T-helper 17 cell (primary cell): ENCODE data around the gene SLBP. TPM values are rescaled to one million over a fixed set of nuclear protein-coding genes. Genes with fewer than 3 reads are reported as not detected.
"Not testable (repeated sequence)": the region's sequence is repeated elsewhere in the genome, so short reads cannot be mapped to it uniquely, and the experiment has no call there.

ENCODE experiments used
- ATAC-seq: fragments of 150-1000 bp; cut with Tn5 transposase; 2 replicates; pipeline ENCODE4 v1.10.0; 2021; ENCODE audit warnings: mild to moderate bottlenecking, moderate library complexity
- DNase-seq, 3 donors: peaks; one replicate each; pipeline versions ENCODE4 v3.0.0 to v3.0.0-alpha.2; 2020 to 2021
- H3K9me3 ChIP-seq: one replicate; pipeline ENCODE4 v1.7.0; 2013; ENCODE audit warnings: low read length, mild to moderate bottlenecking; ENCODE audit not compliant: control insufficient read depth, poor library complexity, severe bottlenecking
- H3K27ac Mint-ChIP-seq: one replicate; pipeline ENCODE4 v1.8.0; 2022; ENCODE audit warnings: mild to moderate bottlenecking, moderate library complexity, mixed read lengths
- H3K27me3 Mint-ChIP-seq: one replicate; pipeline ENCODE4 v1.8.0; 2022; ENCODE audit warnings: mixed read lengths
- H3K36me3 Mint-ChIP-seq: one replicate; pipeline ENCODE4 v1.8.0; 2022; ENCODE audit warnings: low read depth, mixed read lengths
- H3K4me1 Mint-ChIP-seq: one replicate; pipeline ENCODE4 v1.8.0; 2022; ENCODE audit warnings: mild to moderate bottlenecking, mixed read lengths
- H3K4me3 Mint-ChIP-seq: one replicate; pipeline ENCODE4 v1.8.0; 2022; ENCODE audit warnings: mild to moderate bottlenecking, moderate library complexity, mixed read lengths
- total RNA-seq, 4 donors: library from RNA in 2 of 4; stranded (reverse) in 2 of 4; gene quantifications; one replicate each; pipeline ENCODE4 v1.2.3 and lab custom pipeline; 2022 to 2026

Gene SLBP
- total RNA-seq, 2 donors from 2014 or later: 24.9 to 36.0 TPM

DNA sequence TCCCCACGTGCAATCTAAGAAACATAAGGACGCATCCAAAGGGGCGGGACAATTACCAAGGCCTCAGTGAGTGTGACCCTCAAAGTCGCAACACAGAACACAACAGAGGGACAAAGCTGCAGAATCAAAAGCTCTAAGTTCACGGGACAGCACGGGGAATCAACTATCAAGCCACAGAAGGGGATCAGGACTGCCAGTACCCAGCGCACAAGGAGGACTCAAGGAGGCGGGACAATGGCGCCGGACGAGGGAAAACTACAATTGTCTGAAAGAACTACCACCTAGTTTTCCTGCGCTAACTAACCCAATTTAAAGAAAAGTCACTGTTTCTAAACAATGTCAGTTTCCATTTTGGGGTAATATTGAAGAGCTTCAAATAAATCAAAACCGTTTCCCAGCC is 29.3 kb downstream of the SLBP start:
- H3K36me3 Mint-ChIP-seq: no peaks in the 10 kb centered on the region
- no peak for DNase-seq

GRCh38 chr4:1678244-1678643 is 33.9 kb downstream of the SLBP start:
- Mint-ChIP-seq H3K27me3 (peaks cover 7% of the 10 kb centered on the region), H3K4me1 (peaks cover 5% of the 10 kb centered on the region), H3K27ac (peak overlapping the region; percentile 19), H3K4me3 (no peak overlapping the region), H3K36me3 (peaks cover 2% of the 10 kb centered on the region)
- no peaks in the 10 kb centered on the region for H3K9me3 ChIP-seq
- ATAC-seq (no peak), DNase-seq (no peak)

More for the DNA sequence above, 29.3 kb downstream of the SLBP start:
- H3K27me3 Mint-ChIP-seq: no peaks in the 10 kb centered on the region
- H3K9me3 ChIP-seq: no peaks in the 10 kb centered on the region
- H3K4me3 Mint-ChIP-seq: peak overlapping the region; percentile 89
- H3K27ac Mint-ChIP-seq: peak overlapping the region; percentile 66
- peaks cover 9% of the 10 kb centered on the region for H3K4me1 Mint-ChIP-seq
- no peak for ATAC-seq

- peak overlapping the region; percentile 49 for H3K27ac Mint-ChIP-seq
Measured at GRCh38 chr4:1676605-1677525, 35.3 kb downstream of the SLBP start.

DNA sequence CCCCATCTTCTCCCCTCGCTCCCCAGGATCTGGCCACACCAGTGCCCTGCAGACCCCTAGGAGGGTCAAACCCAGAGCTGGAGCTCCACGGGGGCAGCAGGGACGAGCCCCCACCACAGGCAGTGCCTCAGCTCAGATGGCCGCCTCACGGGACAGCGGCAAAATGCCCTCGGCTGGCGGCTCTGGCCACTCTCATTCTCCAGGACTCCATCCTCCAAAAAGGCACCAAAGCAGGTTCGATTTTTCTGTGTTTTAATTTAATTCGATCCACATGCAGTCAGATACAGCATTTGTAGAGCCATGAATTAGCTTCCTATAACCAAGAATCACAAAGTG is 36.3 kb downstream of the SLBP start:
- H3K36me3 Mint-ChIP-seq: peaks cover 2% of the 10 kb centered on the region
- ATAC-seq (no peak), DNase-seq (no peak)
- peaks cover 7% of the 10 kb centered on the region for H3K27me3 Mint-ChIP-seq
- peaks cover 3% of the 10 kb centered on the region for H3K4me1 Mint-ChIP-seq
- H3K9me3 ChIP-seq: no peaks in the 10 kb centered on the region
- no peak overlapping the region for H3K4me3 Mint-ChIP-seq
- no peak overlapping the region for H3K27ac Mint-ChIP-seq

More at GRCh38 chr4:1676605-1677525, 35.3 kb downstream of the SLBP start:
- ATAC-seq (no peak), DNase-seq (no peak)
- Mint-ChIP-seq H3K27me3 (peaks cover 7% of the 10 kb centered on the region), H3K36me3 (peaks cover 2% of the 10 kb centered on the region), H3K4me1 (peaks cover 3% of the 10 kb centered on the region), H3K4me3 (peak overlapping the region; percentile 36)
- H3K9me3 ChIP-seq: no peaks in the 10 kb centered on the region

DNA sequence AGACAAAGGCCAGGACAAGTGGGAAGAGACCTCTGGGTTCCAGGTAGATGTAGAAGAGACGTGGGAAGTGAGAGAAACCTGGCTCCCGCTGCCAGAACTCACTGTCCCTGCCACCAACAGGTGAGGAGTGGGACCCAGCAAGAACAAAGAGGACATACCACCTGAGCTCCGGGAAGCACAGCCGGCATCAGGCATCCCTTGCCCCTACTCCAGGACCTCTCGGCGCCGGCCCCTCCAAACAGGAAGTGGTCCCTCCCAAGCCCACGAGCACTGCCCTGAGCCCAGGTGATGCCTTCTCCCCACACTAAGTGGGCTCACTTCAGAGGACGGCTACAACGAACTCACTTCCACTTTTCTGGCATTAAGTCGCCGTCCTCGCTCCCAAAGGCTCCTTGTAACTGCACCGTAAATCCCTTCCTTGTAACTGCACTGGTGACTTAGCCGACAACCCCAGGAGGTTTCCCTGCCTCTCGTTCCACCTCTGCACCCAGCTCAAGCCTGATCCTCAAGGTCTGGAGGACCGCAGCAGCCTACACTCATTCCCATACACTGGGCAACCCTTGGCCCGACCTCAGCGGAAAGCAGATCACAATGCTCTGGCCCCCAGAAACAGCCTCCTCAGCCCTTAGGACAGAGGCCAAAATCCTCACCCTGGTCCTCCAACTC is 36.9 kb downstream of the SLBP start:
- DNase-seq: no peak
- Mint-ChIP-seq H3K27ac (no peak overlapping the region), H3K4me1 (peaks cover 3% of the 10 kb centered on the region), H3K4me3 (no peak overlapping the region), H3K27me3 (peaks cover 7% of the 10 kb centered on the region), H3K36me3 (peaks cover 2% of the 10 kb centered on the region)
- ATAC-seq: no peak
- H3K9me3 ChIP-seq: no peaks in the 10 kb centered on the region

DNA sequence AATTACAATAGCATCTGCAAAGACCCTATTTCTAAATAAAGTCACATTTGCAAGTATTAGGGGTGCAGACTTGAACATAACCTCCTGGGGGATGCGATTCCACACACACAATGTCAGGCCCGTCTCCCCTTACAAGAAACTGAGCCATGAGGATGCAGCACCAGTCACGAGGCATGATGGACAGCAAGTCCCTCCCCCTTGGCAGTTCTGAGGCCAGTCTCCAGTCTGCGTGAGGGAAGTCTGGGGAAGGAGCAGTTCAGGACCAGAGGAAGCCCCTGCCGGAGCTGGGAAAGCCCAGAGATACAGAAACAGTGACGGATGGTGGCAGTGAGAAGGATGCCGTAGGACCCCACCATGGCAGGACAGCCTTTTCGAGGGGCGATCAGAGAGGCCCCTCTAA is 37.4 kb downstream of the SLBP start:
- ATAC-seq (no peak), DNase-seq (no peak)
- Mint-ChIP-seq H3K36me3 (peaks cover 2% of the 10 kb centered on the region), H3K4me1 (peaks cover 3% of the 10 kb centered on the region), H3K4me3 (no peak overlapping the region), H3K27me3 (peaks cover 7% of the 10 kb centered on the region), H3K27ac (no peak overlapping the region)
- H3K9me3 ChIP-seq: no peaks in the 10 kb centered on the region

DNA sequence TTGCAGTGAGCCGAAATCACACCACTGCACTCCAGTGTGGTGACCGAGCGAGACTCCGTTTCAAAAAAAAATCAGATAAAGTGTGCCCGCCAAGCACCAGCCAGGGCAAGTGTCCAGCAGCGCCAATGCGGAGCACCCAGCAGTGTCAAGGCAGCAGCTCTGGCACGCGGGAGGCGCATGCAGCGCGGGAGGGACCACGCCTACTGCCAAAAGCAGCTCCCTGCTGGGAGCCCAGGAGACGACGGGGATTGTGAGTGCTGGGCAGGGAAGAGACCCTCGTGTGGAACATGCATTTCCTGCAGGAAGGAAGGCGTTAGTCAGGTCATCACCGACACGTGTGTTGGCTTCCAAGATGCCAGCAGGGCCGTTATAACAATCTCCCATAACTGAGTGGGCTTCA is 38.4 kb downstream of the SLBP start:
- Mint-ChIP-seq H3K36me3 (peaks cover 2% of the 10 kb centered on the region), H3K4me3 (no peak overlapping the region), H3K4me1 (peaks cover 3% of the 10 kb centered on the region), H3K27me3 (peaks cover 7% of the 10 kb centered on the region), H3K27ac (no peak overlapping the region)
- H3K9me3 ChIP-seq: no peaks in the 10 kb centered on the region
- no peak for ATAC-seq
- no peak for DNase-seq

DNA sequence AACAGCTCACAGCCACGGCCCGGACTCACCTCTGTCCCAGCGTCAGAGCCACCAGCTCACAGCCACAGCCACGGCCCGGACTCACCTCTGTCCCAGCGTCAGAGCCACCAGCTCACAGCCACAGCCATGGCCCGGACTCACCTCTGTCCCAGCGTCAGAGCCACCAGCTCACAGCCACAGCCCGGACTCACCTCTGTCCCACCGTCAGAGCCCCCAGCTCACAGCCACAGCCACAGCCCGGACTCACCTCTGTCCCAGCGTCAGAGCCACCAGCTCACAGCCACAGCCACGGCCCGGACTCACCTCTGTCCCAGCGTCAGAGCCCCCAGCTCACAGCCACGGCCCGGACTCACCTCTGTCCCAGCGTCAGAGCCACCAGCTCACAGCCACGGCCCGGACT is 41.1 kb downstream of the SLBP start:
- ATAC-seq, H3K4me1 Mint-ChIP-seq, H3K27ac Mint-ChIP-seq, H3K27me3 Mint-ChIP-seq, H3K9me3 ChIP-seq, H3K4me3 Mint-ChIP-seq, H3K36me3 Mint-ChIP-seq, DNase-seq: not testable (repeated sequence)

DNA sequence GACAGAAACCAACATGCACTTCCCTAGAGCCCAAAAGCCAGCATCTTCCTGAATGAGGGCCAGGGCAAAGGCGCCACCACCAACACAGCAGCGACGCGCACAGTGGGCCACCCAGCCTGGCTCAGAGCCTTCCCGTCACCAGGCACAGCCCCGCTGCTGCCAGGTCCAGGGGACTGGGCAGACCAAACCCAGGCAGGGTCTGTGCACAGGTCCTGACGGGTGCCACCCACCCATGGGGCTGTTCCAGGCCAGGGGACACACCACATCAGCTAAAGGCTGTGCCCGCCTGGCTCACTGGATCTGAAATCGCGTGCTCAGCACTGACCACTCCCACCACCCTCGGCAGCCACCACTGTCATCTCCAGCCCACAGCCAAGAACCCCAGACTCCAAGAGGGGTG is 41.8 kb downstream of the SLBP start:
- Mint-ChIP-seq H3K27me3 (peaks cover under 1% of the 10 kb centered on the region), H3K27ac (no peak overlapping the region), H3K36me3 (no peaks in the 10 kb centered on the region), H3K4me1 (no peaks in the 10 kb centered on the region), H3K4me3 (no peak overlapping the region)
- ATAC-seq (no peak), DNase-seq (no peak)
- no peaks in the 10 kb centered on the region for H3K9me3 ChIP-seq

- H3K9me3 ChIP-seq: no peaks in the 10 kb centered on the region
- Mint-ChIP-seq H3K36me3 (no peaks in the 10 kb centered on the region), H3K27ac (no peak overlapping the region), H3K27me3 (no peaks in the 10 kb centered on the region), H3K4me1 (no peaks in the 10 kb centered on the region), H3K4me3 (no peak overlapping the region)
- ATAC-seq (no peak), DNase-seq (no peak)
Measured at GRCh38 chr4:1669850-1670249, 42.3 kb downstream of the SLBP start.

GRCh38 chr4:1669270-1669669 is 42.8 kb downstream of the SLBP start:
- no peaks in the 10 kb centered on the region for H3K27me3 Mint-ChIP-seq
- no peaks in the 10 kb centered on the region for H3K4me1 Mint-ChIP-seq
- H3K36me3 Mint-ChIP-seq: no peaks in the 10 kb centered on the region
- no peak overlapping the region for H3K4me3 Mint-ChIP-seq
- H3K27ac Mint-ChIP-seq: no peak overlapping the region
- H3K9me3 ChIP-seq: no peaks in the 10 kb centered on the region
- DNase-seq: no peak
- no peak for ATAC-seq

DNA sequence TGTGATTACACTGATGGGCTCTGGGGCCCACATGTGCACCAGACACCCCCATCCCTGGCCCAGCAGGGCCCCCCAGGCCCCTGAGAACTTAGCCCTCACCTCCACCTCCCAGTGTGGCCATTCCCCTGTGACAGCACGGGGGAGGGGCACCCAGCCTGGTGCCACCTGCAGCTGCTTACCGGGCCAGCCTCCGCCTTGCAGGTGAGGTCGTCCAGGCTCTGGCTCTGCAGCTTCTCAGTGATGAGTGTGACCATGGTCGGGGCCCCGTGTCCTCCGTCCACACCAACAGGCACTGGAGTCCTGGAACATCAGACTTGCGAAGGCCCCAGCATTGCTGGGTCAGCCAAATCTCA is 43.7 kb downstream of the SLBP start:
- DNase-seq (no peak), ATAC-seq (no peak)
- Mint-ChIP-seq H3K4me1 (no peaks in the 10 kb centered on the region), H3K36me3 (no peaks in the 10 kb centered on the region), H3K27ac (no peak overlapping the region), H3K27me3 (no peaks in the 10 kb centered on the region), H3K4me3 (no peak overlapping the region)
- no peaks in the 10 kb centered on the region for H3K9me3 ChIP-seq

DNA sequence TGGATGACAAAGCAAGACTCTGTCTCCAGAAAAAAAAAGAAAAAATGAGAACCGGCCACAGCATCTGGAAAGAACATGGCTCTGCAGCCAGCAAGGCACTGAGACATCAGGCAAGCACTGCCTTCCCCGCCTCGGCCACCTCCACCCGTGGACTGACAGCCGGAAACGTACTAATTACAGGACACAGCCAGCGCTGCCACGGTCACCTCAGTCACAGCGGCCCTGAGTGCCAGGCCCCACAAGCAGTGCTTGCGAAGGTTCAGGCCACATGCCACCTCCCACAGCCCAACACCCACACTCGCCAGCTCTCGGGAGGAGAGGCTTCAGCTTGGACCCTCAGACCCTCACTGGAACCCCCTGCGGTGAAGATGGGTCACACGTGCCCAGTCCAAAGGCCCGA is 44.8 kb downstream of the SLBP start:
- no peaks in the 10 kb centered on the region for H3K4me1 Mint-ChIP-seq
- H3K9me3 ChIP-seq: no peaks in the 10 kb centered on the region
- DNase-seq (no peak), ATAC-seq (no peak)
- no peaks in the 10 kb centered on the region for H3K27me3 Mint-ChIP-seq
- no peak overlapping the region for H3K27ac Mint-ChIP-seq
- H3K4me3 Mint-ChIP-seq: no peak overlapping the region
- no peaks in the 10 kb centered on the region for H3K36me3 Mint-ChIP-seq

- H3K27ac Mint-ChIP-seq: no peak overlapping the region
- no peak for ATAC-seq
Measured at GRCh38 chr4:1666391-1666790, 45.7 kb downstream of the SLBP start.

More at GRCh38 chr4:1666391-1666790, 45.7 kb downstream of the SLBP start:
- Mint-ChIP-seq H3K27me3 (no peaks in the 10 kb centered on the region), H3K36me3 (no peaks in the 10 kb centered on the region), H3K4me3 (no peak overlapping the region), H3K4me1 (no peaks in the 10 kb centered on the region)
- DNase-seq: no peak
- H3K9me3 ChIP-seq: no peaks in the 10 kb centered on the region
